HepG2 (cell line): ENCODE results near the gene NSUN6.

Source experiments
- DR1 ChIP-seq: sonication (generic); formaldehyde crosslinking; IDR thresholded peaks from 2 replicates; pipeline ENCODE4 v1.8.0; 2021; ENCODE audit warnings: mild to moderate bottlenecking, missing genetic modification reagents, inconsistent platforms
- ETV6 ChIP-seq: sonication (generic); formaldehyde crosslinking; conservative IDR thresholded peaks from 2 replicates; pipeline ENCODE4 v1.4.0; 2020; ENCODE audit warnings: missing genetic modification reagents
- FOXK1 ChIP-seq: sonication (generic); formaldehyde crosslinking; IDR thresholded peaks from 2 replicates; pipeline ENCODE4 v1.4.0; 2020; ENCODE audit warnings: low read depth, missing genetic modification reagents, borderline replicate concordance
- JUNB ChIP-seq: sonication (generic); formaldehyde crosslinking; IDR thresholded peaks from 2 replicates; pipeline ENCODE4 v1.8.0; 2022; ENCODE audit warnings: missing genetic modification reagents, mild to moderate bottlenecking, borderline replicate concordance
- SNRNP70 ChIP-seq: fragments of 200-400 bp; formaldehyde crosslinking; IDR thresholded peaks from 2 replicates; pipeline ENCODE4 v1.6.1; 2017; ENCODE audit warnings: mild to moderate bottlenecking, low read depth, low read length, moderate library complexity
- TCF12 ChIP-seq, 2 experiments: fragments of 450-650 bp in 1 of 2; sonication (generic) in 1 of 2; formaldehyde crosslinking in 1 of 2; IDR thresholded peaks; 2 replicates each; pipeline versions ENCODE4 v1.6.1 to v1.8.0; 2017 to 2022; ENCODE audit warnings: antibody characterized with exemption in 1 of 2, mild to moderate bottlenecking in 1 of 2, missing genetic modification reagents in 1 of 2, moderate library complexity in 1 of 2
- TCF7 ChIP-seq: sonication (generic); IDR thresholded peaks from 2 replicates; pipeline ENCODE4 v1.6.1; 2016; ENCODE audit warnings: antibody characterized with exemption, low read depth
- ZEB1 ChIP-seq: IDR thresholded peaks from 2 replicates; pipeline ENCODE4 v1.6.1; 2012; ENCODE audit warnings: mild to moderate bottlenecking, low read depth, inconsistent platforms; ENCODE audit not compliant: insufficient replicate concordance
- ZNF101 ChIP-seq: sonication (generic); formaldehyde crosslinking; IDR thresholded peaks from 2 replicates; pipeline ENCODE4 v1.4.0; 2020; ENCODE audit warnings: mild to moderate bottlenecking, low read depth, missing genetic modification reagents, borderline replicate concordance
- ZNF776 ChIP-seq: sonication (generic); formaldehyde crosslinking; IDR thresholded peaks from 2 replicates; pipeline ENCODE4 v1.4.0; 2020; ENCODE audit warnings: mild to moderate bottlenecking, missing genetic modification reagents
- TF ChIP-seq, protein P1 (sequence below): sonication (generic); formaldehyde crosslinking; IDR thresholded peaks from 2 replicates; pipeline ENCODE4 v1.4.0; 2020; ENCODE audit warnings: mild to moderate bottlenecking, missing genetic modification reagents
- TF ChIP-seq, protein P2 (sequence below): IDR thresholded peaks from 2 replicates; pipeline ENCODE4 v1.6.1; 2012; ENCODE audit warnings: inconsistent platforms
- TF ChIP-seq, protein P3 (sequence below): sonication (generic); formaldehyde crosslinking; IDR thresholded peaks from 2 replicates; pipeline ENCODE4 v1.8.1; 2023; ENCODE audit warnings: missing genetic modification reagents, inconsistent platforms, borderline replicate concordance

DNA sequence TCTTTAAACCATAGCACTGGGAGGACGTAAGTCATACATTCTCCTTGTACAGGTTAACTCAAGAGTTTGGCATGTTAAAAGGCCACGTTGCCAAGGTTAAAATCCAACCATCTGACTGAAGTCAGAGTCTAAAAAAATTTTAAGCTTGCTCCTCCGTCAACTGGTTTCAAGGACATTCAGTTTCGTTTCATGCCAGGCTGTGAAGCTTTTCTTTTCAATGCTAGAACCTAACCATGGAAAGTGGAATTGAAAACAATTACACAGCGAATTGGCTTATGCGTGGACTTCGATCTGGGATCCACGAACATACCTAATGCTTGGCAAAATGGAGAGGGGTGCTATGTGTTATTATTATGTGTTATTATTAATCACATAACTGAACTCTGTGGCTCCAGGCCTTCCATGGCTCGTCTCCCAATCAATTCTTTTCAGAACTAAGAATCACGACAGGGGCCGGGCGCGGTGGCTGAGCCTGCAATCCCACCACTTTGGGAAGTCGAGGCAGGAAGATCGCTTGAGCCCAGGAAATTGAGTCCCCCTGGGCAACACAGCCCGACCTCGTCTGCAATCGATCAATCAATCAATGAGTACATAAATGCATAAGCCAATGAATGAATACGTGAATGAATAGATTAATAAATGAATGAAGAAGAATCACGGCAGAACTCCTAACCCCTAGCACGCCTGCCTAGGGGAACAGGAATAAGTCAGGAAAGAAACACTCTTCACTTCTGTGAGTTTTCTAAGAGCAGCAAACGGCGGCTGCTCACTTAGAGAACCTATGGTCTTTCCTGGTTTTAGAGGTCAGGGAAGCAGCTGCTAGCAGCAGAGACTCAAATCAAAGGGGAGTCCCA is 7.1 kb upstream of the NSUN6 start:
- TF ChIP-seq ETV6 (no peak), SNRNP70 (no peak), ZEB1 (no peak), FOXK1 (CRISPR knock-in tag) (no peak), ZNF101 (CRISPR knock-in tag) (no peak), TCF12 (IDR thresholded peaks at IDR 0.05) (no peak), TCF12 (CRISPR knock-in tag; IDR thresholded peaks at IDR 0.05) (no peak), ZNF776 (no peak), JUNB (CRISPR knock-in tag) (no peak), DR1 (CRISPR knock-in tag) (no peak), TCF7 (no peak)
- TF ChIP-seq, protein P1, sequence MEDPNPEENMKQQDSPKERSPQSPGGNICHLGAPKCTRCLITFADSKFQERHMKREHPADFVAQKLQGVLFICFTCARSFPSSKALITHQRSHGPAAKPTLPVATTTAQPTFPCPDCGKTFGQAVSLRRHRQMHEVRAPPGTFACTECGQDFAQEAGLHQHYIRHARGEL (CRISPR knock-in tag), result no peak
- TF ChIP-seq, protein P2, sequence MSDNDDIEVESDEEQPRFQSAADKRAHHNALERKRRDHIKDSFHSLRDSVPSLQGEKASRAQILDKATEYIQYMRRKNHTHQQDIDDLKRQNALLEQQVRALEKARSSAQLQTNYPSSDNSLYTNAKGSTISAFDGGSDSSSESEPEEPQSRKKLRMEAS, result no peak
- TF ChIP-seq, protein P3, sequence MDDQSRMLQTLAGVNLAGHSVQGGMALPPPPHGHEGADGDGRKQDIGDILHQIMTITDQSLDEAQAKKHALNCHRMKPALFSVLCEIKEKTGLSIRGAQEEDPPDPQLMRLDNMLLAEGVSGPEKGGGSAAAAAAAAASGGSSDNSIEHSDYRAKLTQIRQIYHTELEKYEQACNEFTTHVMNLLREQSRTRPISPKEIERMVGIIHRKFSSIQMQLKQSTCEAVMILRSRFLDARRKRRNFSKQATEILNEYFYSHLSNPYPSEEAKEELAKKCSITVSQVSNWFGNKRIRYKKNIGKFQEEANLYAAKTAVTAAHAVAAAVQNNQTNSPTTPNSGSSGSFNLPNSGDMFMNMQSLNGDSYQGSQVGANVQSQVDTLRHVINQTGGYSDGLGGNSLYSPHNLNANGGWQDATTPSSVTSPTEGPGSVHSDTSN (CRISPR knock-in tag), result no peak
